ENCODE results near the gene UVSSA.
A peak's percentile ranks its signal among the peaks of the same experiment; 100 is the strongest.

The UVSSA gene

DNA sequence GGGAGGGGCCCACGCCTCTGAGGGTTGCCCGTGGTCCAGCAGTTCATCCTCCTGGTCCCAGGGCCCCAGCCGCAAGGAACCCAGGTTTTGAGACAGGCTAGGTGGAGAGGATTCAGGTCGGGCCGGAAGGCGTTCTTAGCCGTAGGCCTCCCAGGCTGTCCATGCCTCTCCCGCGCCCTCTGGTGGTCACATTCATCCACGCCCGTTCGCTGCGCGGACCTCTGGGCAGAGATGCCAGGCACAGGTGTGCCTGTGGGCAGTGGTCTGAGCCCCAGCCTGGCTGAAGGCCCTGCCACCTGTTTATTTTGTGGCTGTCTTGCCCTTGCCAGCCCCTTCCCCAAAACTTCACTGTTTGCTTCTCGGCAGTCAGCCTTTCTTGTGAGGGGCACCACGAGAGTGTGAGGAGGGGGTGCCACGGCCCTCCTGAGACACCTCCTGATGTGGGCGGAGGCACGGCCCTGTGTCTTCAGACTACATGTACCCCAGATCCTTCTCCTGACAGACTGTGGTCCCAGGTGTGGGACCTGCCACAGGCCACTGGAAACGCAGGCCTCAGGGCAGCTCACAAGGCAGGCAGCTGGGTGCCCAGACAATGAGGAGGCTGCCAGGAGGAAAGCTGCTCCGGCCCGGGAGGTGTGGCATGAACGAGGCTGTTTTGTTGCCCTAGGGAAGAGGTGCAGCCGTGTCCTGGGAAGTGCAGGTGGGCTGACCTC is 5.0 kb downstream of the UVSSA start:
- peak; percentile 41 for DNase-seq

DNA sequence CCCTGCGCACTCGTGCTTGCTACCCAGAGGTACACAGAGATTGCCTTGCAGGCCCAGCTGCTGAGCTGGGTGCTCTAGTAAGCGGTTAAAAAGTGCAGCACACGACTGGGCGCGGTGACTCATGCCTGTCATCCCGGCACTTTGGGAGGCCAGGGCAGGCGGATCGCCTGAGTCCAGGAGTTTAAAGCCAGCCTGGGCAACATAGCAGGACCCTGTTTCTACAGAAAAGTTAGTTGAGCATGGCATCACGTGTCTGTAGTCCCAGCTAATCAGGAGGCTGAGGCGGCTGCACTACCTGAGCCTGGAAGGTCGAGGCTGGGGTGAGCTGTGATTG is 5.5 kb downstream of the UVSSA start:
- DNase-seq: no peak

DNA sequence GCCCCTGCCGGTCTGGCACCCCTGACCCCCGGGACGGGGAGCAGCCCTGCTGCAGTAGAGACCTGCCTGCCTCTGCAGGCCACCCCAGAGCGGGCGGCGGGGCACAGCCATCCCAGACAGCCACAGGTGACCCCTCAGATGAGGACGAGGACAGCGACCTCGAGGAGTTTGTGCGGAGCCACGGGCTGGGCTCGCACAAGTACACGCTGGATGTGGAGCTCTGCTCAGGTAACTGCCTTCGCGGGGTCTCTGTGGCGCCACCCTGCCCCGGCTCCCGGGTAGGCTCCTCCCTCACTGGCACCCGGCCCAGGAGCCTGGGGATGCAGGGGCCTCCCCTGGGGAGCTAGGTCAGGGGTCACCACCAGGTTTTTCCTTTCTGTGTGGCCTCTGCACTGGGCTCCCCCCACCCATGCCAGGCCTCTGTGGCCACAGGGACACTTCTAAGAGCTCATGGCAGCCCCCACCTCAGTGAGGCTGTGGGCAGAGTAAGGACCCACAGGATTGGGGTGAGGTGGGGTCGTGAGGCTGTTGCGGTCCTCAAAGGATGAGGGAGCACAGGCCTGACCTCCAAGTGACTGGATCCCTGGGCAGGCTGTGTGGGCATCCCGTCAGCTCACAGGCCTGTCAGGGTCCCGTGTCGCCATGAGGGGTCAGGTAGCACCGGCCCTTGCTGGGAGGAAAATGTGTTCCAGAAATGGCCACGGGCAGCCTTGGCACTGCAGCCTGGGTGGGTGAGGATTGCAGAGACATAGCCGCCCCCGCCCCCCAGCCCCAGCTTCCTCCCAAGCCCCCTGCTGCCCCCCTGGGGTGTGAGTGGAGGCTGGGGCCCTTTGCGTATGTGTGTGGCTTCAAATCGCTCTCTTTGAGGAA is 6.4 kb downstream of the UVSSA start:
- no peak for DNase-seq

DNA sequence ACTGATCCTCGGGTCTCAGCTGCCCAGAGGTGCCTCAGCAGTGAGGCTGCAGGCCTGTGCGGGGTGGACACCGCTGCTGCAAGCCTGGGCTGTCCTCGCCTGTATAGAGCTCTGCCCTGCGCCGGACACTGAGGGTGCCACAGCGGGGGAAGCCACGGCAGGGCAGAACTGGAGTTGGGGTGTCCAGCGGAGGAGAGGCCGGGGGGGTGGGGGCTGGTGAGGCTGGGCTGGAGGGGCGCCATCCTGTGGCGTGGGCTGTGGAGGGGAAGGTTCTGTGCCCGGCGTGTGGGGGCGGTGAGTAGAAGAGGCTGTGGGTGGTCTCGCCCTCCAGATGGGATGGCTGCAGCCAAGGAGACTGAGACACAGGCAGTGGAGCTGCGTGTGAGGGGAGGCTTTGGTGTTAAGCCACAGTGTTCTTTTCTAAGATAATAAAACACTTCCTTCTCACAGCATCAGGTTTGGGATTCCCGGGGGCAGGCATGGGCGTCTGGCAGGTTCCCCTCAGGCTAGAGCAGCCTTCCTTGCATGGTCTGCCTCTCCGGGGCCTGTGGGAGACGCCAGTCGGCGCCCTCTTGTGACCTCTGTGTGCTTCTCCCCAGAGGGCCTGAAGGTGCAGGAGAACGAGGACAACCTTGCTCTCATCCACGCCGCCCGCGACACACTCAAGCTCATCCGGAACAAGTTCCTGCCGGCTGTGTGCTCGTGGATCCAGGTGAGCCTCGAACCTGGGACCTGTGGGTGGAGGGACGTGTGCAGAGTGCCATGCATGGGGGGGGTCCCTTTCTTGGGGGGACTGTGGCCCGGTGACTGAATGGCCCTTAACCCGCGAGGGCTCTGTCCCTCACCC is 7.4 kb downstream of the UVSSA start:
- DNase-seq: no peak

DNA sequence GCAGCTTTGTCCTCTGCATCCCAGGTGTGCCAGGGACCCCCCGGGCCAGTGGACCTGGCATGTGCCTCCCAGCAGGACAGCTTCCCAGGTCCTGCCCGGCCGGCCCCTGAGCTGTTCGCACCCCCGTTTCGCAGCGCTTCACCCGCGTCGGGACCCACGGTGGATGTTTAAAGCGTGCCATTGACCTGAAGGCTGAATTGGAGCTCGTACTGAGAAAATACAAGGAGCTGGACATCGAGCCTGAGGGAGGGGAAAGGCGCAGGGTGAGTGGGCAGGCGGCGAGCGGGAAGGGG is 7.9 kb downstream of the UVSSA start:
- DNase-seq: no peak

DNA sequence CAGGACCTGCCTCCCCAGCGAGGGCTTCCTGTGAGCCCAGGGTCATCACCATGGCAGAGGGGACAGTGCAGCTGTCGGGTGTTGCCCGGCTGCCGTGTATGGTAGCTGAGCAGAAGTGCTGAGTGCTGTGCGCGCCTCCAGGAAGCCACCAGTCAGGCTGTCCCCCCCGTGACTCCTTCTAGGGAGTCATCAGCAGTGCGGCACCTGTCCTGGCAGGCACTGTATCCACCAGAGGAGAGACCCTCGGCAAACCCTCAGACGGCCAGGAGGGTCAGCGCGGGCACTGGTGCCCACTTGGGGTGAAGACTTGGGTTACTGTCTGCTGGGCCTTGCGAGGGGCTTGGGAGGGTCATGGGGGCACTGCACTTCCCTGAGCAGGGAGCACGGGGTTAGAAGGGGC is 8.4 kb downstream of the UVSSA start:
- DNase-seq: no peak

DNA sequence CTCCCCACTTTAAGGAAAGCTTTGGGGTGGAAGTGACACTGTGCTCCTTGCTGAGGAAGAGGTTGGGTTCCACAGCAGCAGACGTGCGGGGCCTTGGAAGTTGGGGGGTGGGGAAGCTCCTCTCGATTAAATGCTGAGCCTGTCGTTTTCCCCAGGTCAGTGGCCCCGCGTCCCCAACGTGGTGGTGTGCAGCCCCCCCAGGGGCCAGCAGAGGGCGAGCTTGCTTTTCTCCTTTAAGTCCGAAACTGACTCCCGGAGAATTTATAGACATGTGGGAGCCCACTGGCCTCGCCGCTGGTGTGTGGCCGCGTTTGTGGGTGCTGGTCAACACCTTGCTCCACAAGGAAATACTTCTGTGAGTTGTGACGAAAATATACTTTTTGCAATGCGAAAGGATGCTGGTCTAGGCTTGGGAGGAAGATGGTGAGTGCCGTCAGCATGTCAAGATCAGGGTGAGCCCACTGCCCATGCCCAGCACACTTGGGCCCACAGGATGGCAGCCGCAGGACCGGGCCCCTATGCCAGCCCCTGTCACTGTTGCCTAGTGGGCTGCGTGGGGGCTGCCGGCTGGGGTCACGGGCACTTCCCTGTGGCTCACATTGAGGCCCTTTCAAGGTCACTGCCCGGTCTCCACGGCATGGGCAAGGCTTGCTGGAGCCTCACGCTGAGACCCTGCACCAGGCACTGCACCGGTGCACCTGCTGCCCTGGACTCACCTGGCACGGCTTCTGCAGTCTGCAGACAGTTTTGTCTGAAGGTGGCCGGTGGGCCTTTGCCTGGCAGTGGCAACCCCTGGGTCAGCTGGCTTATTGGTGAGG is 9.4 kb downstream of the UVSSA start:
- DNase-seq: no peak

GRCh38 chr4:1357356-1358248 is 10.6 kb downstream of the UVSSA start:
- DNase-seq: no peak

GRCh38 chr4:1358421-1359143 is 11.6 kb downstream of the UVSSA start:
- DNase-seq: no peak

DNA sequence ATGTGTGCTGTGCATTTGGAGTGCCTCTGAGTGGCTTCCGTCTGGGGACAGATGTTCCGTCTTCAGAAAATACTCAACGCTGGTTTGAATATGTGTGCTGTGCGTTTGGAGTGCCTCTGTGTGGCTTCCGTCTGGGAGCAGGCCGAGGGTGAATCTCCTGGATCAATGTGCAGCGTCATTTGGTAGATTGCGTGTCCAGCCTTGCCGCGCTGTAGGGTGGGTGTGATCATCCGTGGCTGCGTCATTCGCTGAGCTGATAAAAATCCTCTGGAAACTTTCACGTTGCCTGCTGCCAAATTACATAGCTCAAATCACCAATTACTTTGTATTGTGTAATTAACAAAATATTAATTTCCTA is 12.1 kb downstream of the UVSSA start:
- no peak for DNase-seq

DNA sequence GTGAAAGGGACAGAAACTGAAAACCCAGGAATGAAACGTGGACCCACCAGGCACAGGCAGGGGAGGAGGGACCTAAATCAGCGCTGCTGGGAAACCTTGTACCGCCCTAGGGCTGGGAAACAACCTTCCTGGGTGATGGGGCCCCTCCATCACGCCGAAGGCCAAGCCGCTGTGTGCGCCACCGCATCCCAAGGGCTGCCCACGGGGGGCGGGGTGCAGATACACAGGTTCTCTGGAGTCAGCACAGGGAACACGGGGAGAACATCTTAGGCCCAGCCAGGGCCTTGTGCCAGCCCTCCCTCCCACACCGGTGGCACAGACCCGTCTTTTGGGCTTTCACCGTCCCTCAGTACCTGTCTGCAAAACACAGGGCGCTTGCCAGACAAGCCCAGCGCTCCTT is 13.0 kb downstream of the UVSSA start:
- DNase-seq: no peak

- no peak for DNase-seq
These were observed 13.6 kb downstream of the UVSSA start for GRCh38 chr4:1360423-1361283.

- no peak for DNase-seq
These were observed 14.4 kb downstream of the UVSSA start for GRCh38 chr4:1361431-1361830.

DNA sequence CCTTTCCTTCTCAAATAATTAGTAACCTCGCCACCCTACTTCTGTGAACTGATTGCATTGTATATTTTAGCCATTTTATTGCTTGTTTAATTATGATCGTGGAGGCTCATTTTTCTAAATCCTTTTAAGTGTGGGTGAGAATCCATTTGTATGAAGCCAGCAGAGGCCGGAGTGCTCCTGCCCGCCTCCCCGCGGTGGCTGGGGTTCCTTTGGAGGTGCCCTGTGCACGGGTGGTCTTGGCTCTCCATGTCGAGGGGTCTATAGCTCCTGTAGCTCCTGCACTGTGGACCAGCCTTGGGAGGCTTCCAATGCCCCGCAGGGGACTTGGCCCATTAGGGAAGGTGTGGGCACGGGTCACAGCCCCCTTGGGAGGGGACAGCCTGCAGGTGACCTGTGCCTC is 15.0 kb downstream of the UVSSA start:
- no peak for DNase-seq

DNA sequence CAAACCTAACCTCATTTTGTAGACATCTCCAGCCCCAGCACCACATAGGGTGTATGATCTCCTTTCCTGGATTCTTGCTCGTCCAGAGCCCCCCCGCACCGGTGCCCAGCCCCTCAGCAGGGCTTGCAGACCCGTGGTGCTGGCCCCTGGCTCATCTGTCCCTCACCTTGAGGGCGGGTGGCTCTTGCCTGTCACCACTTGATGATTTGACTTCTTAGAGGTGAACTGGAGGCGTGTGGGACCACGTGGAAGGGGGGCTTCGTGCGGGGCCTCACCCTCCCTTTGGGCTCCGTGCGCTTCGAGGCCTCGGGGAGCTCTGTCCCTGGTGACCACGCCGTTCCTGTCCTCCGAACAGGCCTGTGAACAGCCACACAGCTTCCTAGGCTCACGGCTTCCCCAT is 15.5 kb downstream of the UVSSA start:
- no peak for DNase-seq

GRCh38 chr4:1363513-1363912 is 16.5 kb downstream of the UVSSA start:
- no peak for DNase-seq

DNA sequence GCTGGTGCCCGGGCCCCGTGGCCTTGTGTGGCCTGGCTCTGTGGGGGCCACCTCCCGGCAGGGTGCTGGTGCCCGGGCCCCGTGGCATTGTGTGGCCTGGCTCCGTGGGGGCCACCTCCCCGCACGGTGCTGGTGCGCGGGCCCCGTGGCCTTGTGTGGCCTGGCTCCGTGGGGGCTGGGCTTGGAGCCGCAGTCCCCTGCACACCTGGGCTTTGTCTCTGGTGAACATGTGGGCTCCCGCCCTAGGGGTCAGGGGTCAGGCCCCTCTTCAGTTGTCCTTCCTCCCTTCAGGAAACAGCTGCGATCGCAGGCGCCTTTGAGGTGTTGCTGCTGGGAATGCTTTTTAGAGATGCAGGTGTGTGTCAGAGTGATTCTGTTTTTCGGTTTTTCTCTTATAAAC is 17.2 kb downstream of the UVSSA start:
- no peak for DNase-seq

DNA sequence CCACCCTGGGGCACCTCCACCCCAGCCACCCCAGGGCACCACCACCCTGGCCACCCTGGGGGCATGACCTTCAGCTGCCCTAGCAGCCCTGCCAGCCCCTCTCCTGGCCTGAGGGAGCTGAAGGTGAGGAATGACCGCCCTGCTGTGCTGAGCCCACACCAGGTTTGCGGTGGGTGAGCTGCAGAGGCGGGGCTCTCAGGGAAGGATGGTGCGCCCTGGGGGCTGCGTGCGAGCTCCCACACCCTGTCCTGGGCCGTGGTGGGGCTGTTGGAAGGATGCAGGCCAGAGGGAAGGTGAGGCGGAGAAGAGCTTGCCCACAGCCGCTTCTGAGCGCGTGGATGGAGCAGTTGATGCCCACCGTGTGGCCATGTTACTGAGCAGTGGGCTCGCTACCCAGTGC is 17.7 kb downstream of the UVSSA start:
- DNase-seq: no peak

- no peak for DNase-seq
These were observed 18.5 kb downstream of the UVSSA start for GRCh38 chr4:1365271-1366178.

Data from kidney glomerular epithelial cell (primary cell).